ENCODE data around the gene SUGCT. TPM values are rescaled to one million over a fixed set of nuclear protein-coding genes. Genes with fewer than 3 reads are reported as not detected.

The SUGCT gene
- total RNA-seq, 2 donors from 2014 or later: 0.68 to 2.5 TPM

GRCh38 chr7:40899151-40899550 is 764.3 kb downstream of the SUGCT start:
- Mint-ChIP-seq H3K27me3 (no peaks in the 10 kb centered on the region), H3K4me1 (no peaks in the 10 kb centered on the region), H3K27ac (no peak overlapping the region), H3K36me3 (ENCODE audit: low read depth) (no peaks in the 10 kb centered on the region), H3K4me3 (no peak overlapping the region)
- DNase-seq (no peak), ATAC-seq (no peak)
- no peaks in the 10 kb centered on the region for H3K9me3 ChIP-seq (ENCODE audit: control insufficient read depth, low read length, poor library complexity, severe bottlenecking)

DNA sequence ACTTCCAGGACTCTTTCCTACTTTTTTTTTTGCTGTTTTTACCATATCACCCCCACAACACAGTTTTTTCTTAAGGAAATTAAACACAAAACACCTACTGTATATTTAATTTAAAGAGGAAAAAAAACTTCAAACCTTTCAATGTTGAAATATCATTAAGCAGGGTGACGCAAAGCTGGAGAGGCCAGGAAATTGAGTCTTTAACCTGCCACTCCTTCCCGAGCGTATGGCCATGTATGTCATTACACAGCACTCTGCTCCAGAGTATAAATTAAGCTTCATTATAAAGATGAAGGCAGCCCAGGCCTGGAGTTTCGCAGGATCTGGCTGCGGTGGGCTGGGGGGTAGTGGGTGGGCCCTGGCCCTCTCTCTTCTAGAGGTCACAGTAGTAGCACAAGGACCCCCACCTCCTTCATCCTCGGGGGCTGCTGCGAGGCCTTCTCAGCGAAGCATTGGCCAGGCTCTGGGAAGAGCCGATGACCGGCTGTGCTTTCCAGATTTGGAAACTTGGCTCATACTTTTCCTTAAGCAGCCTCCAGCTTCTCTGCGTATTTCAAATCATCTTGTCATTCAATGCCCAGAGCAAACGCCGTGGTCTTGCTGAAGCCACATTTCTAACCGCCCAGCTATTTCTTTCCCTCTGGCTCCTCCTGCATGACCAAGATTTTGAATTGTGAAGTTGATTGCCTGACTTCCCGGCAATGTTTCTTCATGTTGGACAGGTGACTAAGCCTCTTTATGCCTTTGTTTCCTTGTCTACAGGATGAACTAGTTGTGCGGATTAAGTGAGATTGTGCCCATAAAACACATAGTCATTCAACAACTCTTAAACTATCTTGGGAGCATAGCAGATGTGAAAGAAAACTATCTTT is 765.1 kb downstream of the SUGCT start:
- no peaks in the 10 kb centered on the region for H3K9me3 ChIP-seq (ENCODE audit: control insufficient read depth, low read length, poor library complexity, severe bottlenecking)
- Mint-ChIP-seq H3K36me3 (ENCODE audit: low read depth) (no peaks in the 10 kb centered on the region), H3K4me1 (no peaks in the 10 kb centered on the region), H3K27ac (no peak overlapping the region), H3K4me3 (no peak overlapping the region), H3K27me3 (no peaks in the 10 kb centered on the region)
- no peak for DNase-seq
- no peak for ATAC-seq

- no peaks in the 10 kb centered on the region for H3K27me3 Mint-ChIP-seq
- H3K9me3 ChIP-seq (ENCODE audit: control insufficient read depth, low read length, poor library complexity, severe bottlenecking): no peaks in the 10 kb centered on the region
- no peaks in the 10 kb centered on the region for H3K4me1 Mint-ChIP-seq
- H3K4me3 Mint-ChIP-seq: no peak overlapping the region
- H3K36me3 Mint-ChIP-seq (ENCODE audit: low read depth): no peaks in the 10 kb centered on the region
- ATAC-seq: no peak
- no peak overlapping the region for H3K27ac Mint-ChIP-seq
- no peak for DNase-seq
Observed at GRCh38 chr7:40903872-40904271, 769.1 kb downstream of the SUGCT start.

GRCh38 chr7:40907286-40907685 is 772.5 kb downstream of the SUGCT start:
- H3K9me3 ChIP-seq (ENCODE audit: control insufficient read depth, low read length, poor library complexity, severe bottlenecking): no peaks in the 10 kb centered on the region

GRCh38 chr7:40909346-40909980 is 774.7 kb downstream of the SUGCT start:
- DNase-seq: no peak
- H3K9me3 ChIP-seq (ENCODE audit: control insufficient read depth, low read length, poor library complexity, severe bottlenecking): no peaks in the 10 kb centered on the region
- no peaks in the 10 kb centered on the region for H3K27me3 Mint-ChIP-seq
- no peaks in the 10 kb centered on the region for H3K4me1 Mint-ChIP-seq
- ATAC-seq: no peak
- H3K4me3 Mint-ChIP-seq: no peak overlapping the region
- no peak overlapping the region for H3K27ac Mint-ChIP-seq
- H3K36me3 Mint-ChIP-seq (ENCODE audit: low read depth): no peaks in the 10 kb centered on the region

More at GRCh38 chr7:40907286-40907685, 772.5 kb downstream of the SUGCT start:
- DNase-seq: no peak
- no peaks in the 10 kb centered on the region for H3K4me1 Mint-ChIP-seq
- H3K27me3 Mint-ChIP-seq: no peaks in the 10 kb centered on the region
- no peak for ATAC-seq
- H3K4me3 Mint-ChIP-seq: no peak overlapping the region
- no peaks in the 10 kb centered on the region for H3K36me3 Mint-ChIP-seq (ENCODE audit: low read depth)
- H3K27ac Mint-ChIP-seq: no peak overlapping the region

Other genes with a start within 250 kb of the SUGCT start
- gene CDK13, start 184.7 kb upstream of the SUGCT start, total RNA-seq: 100 to 1,000 TPM; 116 to 136 TPM
- gene MPLKIP, start 383 bp upstream of the SUGCT start, total RNA-seq: 10 to 100 TPM; 12.0 to 17.3 TPM